Measurements from ENCODE around the gene TMEM45B.
A peak's percentile ranks its signal among the peaks of the same experiment; 100 is the strongest.
"Not testable (repeated sequence)": the region's sequence is repeated elsewhere in the genome, so short reads cannot be mapped to it uniquely, and the experiment has no call there.

TMEM45B gene

DNA sequence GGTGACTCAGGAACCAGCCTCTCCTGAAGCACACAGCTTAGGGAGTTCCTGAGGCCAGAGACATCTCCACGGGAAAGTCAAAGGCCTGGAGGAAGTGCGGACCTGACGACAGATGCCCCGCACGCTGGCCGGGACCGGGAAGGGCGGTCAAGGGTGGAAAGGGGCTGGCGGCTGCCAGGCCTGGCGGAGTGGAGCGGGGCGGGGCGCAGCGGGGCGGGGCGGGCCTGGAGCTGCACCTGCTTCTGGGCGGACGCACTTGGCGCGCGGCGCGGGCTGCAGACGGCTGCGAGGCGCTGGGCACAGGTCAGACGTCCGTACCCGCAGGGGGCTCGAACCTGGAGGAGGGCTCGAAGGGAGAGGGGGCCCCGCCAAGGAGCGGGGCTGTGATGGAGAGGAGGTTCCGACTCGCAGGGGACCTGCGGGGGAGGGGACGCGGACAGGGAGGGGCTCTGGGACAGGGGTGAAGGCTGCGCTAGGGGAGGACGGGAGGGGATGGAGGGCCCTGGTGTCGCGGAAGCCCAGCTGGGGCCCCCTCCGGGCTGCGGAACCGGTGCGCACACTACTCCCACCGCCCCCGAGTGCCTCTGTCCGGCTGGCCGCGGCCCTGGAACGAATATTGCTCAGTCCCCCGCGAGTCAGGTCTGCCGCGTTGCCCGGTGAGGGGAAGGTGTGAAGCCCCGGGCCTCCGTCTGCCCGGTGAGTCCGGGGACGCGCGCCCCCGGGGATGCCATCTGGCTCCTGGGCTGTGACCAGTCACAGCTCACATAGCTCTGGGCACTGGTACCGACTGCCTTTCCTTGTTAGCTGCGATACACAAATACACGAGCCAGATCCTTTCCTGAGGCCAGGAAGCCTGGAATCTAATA is at the start of gene TMEM45B:
Gene TMEM45B, plus strand, starts transcription at position 253 of the 866 bp plus-strand sequence. CDS start 36,635 bp downstream, outside the sequence.
- Histone ChIP-seq H3K4me1 (ENCODE audit: control insufficient read depth in 2 of 2, insufficient read depth in 2 of 2, low read length in 2 of 2) (peaks cover 15 to 19% of the 10 kb centered on the region in 2 donors), H3K4me3 (ENCODE audit: low read length in 2 of 2) (peak within 1 kb of the TSS; percentile 73 to 83), H3K36me3 (ENCODE audit: control insufficient read depth in 2 of 2, insufficient read depth in 2 of 2, low read length in 2 of 2) (no peaks in the 10 kb centered on the region), H3K27ac (ENCODE audit: low read depth in 2 of 2, low read length in 2 of 2) (peak within 1 kb of the TSS; percentile 93), H3K9ac (ENCODE audit: low read depth in 1 of 2, low read length in 2 of 2) (peak within 1 kb of the TSS; percentile 63 to 93), H3K27me3 (ENCODE audit: control insufficient read depth in 2 of 2, insufficient read depth in 2 of 2, low read length in 2 of 2) (no peaks in the 10 kb centered on the region), H3K9me3 (ENCODE audit: control insufficient read depth in 2 of 2, low read length in 2 of 2) (no peaks in the 10 kb centered on the region)

DNA sequence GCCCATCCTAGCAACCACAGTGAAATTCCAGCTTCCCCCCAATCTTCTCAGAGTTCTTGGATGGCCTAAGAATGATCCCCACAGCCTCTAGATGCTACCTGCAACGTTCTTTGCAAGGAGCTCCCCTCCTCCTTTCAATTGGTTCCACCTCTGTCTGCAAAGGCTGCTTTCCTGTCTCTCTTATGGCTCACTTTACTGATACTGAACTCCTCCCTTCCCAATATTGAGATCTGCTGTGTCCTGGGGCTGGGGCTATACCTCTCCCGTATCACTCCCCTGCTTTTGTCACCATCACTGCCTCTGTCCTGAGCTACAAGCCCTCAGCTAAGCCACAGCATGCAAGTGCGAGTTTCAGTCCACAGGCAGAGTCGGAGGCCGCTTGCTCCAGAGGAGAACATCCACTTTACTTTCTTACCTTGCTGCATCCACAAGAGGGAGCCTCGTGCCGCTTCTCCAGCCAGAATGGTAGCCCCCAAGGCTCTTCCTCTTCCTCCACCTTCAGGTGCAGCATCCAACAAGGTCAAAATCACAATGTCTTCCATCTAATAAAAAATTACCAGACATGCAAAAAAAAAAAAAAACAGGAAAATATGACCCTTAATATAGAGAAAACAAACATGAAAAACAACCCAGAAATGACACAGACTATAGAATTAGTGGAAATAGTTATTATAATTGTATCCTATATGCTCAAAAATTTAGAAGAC is 48.6 kb upstream of the TMEM45B start:
- H3K36me3 ChIP-seq (ENCODE audit: control insufficient read depth in 2 of 2, insufficient read depth in 2 of 2, low read length in 2 of 2) = no peaks in the 10 kb centered on the region
- peaks cover 0 to 5% of the 10 kb centered on the region in 2 donors for H3K4me1 ChIP-seq (ENCODE audit: control insufficient read depth in 2 of 2, insufficient read depth in 2 of 2, low read length in 2 of 2)
- no peak overlapping the region for H3K9ac ChIP-seq (ENCODE audit: low read depth in 1 of 2, low read length in 2 of 2)
- no peaks in the 10 kb centered on the region for H3K9me3 ChIP-seq (ENCODE audit: control insufficient read depth in 2 of 2, low read length in 2 of 2)
- no peak overlapping the region for H3K27ac ChIP-seq (ENCODE audit: low read depth in 2 of 2, low read length in 2 of 2)
- no peaks in the 10 kb centered on the region for H3K27me3 ChIP-seq (ENCODE audit: control insufficient read depth in 2 of 2, insufficient read depth in 2 of 2, low read length in 2 of 2)
- no peak overlapping the region for H3K4me3 ChIP-seq (ENCODE audit: low read length in 2 of 2)

DNA sequence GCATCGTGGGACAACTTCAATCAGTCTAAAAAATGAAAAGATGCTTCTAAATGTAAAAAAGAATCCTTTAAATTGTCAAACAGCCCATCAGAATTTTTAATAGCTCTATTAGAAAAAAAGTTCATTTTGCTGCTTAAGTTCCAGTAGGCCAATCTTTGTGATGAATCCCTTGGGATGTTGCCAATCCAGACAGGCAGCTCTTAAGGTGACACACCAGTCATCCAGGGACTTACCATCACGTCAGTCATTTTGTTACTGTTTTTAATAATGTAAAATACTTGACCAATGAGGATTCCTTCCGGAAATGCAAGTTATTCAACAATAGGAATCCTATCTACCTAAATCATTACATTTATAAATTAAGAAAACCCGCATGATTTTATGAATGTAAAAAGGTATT is 47.8 kb upstream of the TMEM45B start:
- Histone ChIP-seq H3K27ac (ENCODE audit: low read depth in 2 of 2, low read length in 2 of 2) (no peak overlapping the region), H3K9ac (ENCODE audit: low read depth in 1 of 2, low read length in 2 of 2) (no peak overlapping the region), H3K4me1 (ENCODE audit: control insufficient read depth in 2 of 2, insufficient read depth in 2 of 2, low read length in 2 of 2) (peaks cover 2 to 5% of the 10 kb centered on the region in 2 donors), H3K27me3 (ENCODE audit: control insufficient read depth in 2 of 2, insufficient read depth in 2 of 2, low read length in 2 of 2) (no peaks in the 10 kb centered on the region), H3K9me3 (ENCODE audit: control insufficient read depth in 2 of 2, low read length in 2 of 2) (no peaks in the 10 kb centered on the region), H3K4me3 (ENCODE audit: low read length in 2 of 2) (no peak overlapping the region), H3K36me3 (ENCODE audit: control insufficient read depth in 2 of 2, insufficient read depth in 2 of 2, low read length in 2 of 2) (no peaks in the 10 kb centered on the region)

DNA sequence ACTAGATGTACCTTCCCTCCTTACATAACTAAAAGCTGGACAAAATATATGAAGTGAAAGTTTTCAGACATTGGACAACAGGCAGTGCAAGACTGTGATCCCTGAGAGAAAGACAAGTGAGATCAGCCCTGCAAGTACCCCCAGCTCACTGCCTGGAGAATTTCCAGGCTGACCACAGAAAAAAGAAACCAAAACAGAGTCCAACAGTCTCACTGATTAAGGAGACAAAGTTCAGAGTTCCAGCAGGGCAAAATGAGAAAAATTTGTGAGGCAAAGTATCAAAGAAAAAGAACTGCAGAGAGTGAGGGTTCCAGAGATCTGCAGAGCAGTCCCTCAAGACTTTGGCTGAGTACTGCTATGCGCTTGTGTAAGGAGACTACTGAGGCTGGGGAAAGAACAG is 47.3 kb upstream of the TMEM45B start:
- Histone ChIP-seq H3K27me3 (ENCODE audit: control insufficient read depth in 2 of 2, insufficient read depth in 2 of 2, low read length in 2 of 2) (no peaks in the 10 kb centered on the region), H3K4me1 (ENCODE audit: control insufficient read depth in 2 of 2, insufficient read depth in 2 of 2, low read length in 2 of 2) (peaks cover 2 to 5% of the 10 kb centered on the region in 2 donors), H3K9ac (ENCODE audit: low read depth in 1 of 2, low read length in 2 of 2) (no peak overlapping the region), H3K36me3 (ENCODE audit: control insufficient read depth in 2 of 2, insufficient read depth in 2 of 2, low read length in 2 of 2) (no peaks in the 10 kb centered on the region), H3K27ac (ENCODE audit: low read depth in 2 of 2, low read length in 2 of 2) (no peak overlapping the region), H3K9me3 (ENCODE audit: control insufficient read depth in 2 of 2, low read length in 2 of 2) (no peaks in the 10 kb centered on the region), H3K4me3 (ENCODE audit: low read length in 2 of 2) (no peak overlapping the region)

DNA sequence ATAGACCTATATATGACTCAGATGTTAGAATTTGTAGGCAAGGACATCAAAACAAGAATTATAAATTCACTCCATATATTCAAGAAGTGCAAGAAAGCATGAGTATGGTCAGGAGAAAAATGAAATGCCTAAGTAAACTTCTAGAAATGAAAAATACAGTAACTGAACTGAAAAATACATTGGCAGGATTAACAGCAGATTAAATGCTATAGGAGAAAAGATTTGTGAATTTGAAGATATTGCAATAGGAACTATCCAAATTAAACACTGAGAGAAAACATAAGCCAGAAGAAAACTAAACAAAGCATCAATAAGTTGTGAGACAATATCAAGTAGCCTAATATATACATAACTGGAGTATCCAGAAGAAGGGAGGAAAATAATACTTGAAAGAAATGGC is 46.6 kb upstream of the TMEM45B start:
- Histone ChIP-seq H3K27me3 (ENCODE audit: control insufficient read depth in 2 of 2, insufficient read depth in 2 of 2, low read length in 2 of 2) (no peaks in the 10 kb centered on the region), H3K9ac (ENCODE audit: low read depth in 1 of 2, low read length in 2 of 2) (no peak overlapping the region), H3K4me3 (ENCODE audit: low read length in 2 of 2) (no peak overlapping the region), H3K36me3 (ENCODE audit: control insufficient read depth in 2 of 2, insufficient read depth in 2 of 2, low read length in 2 of 2) (no peaks in the 10 kb centered on the region), H3K9me3 (ENCODE audit: control insufficient read depth in 2 of 2, low read length in 2 of 2) (no peaks in the 10 kb centered on the region), H3K27ac (ENCODE audit: low read depth in 2 of 2, low read length in 2 of 2) (no peak overlapping the region), H3K4me1 (ENCODE audit: control insufficient read depth in 2 of 2, insufficient read depth in 2 of 2, low read length in 2 of 2) (peaks cover 2 to 5% of the 10 kb centered on the region in 2 donors)

DNA sequence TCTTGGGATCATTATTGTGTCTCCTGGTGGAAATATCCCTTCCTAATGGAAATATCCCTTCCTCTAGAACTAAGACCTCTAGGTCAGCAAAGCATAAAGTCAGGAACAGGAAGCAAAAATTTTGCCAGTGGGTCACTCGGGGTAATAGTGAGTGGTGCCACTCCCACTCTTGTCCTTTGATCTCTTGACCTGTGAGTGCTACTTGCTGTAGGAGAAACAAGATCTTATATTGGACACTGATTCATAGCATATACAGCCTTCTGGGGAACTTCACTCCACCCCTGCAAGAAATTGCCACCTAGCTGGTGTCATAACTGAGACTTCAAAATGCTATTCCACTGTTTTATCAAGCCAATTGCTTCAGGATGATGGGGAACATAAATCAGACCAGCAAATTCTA is 44.7 kb upstream of the TMEM45B start:
- Histone ChIP-seq H3K9ac (ENCODE audit: low read depth in 1 of 2, low read length in 2 of 2) (no peak overlapping the region), H3K4me3 (ENCODE audit: low read length in 2 of 2) (no peak overlapping the region), H3K27me3 (ENCODE audit: control insufficient read depth in 2 of 2, insufficient read depth in 2 of 2, low read length in 2 of 2) (no peaks in the 10 kb centered on the region), H3K27ac (ENCODE audit: low read depth in 2 of 2, low read length in 2 of 2) (no peak overlapping the region), H3K4me1 (ENCODE audit: control insufficient read depth in 2 of 2, insufficient read depth in 2 of 2, low read length in 2 of 2) (peaks cover 2 to 5% of the 10 kb centered on the region in 2 donors), H3K9me3 (ENCODE audit: control insufficient read depth in 2 of 2, low read length in 2 of 2) (no peaks in the 10 kb centered on the region), H3K36me3 (ENCODE audit: control insufficient read depth in 2 of 2, insufficient read depth in 2 of 2, low read length in 2 of 2) (no peaks in the 10 kb centered on the region)

DNA sequence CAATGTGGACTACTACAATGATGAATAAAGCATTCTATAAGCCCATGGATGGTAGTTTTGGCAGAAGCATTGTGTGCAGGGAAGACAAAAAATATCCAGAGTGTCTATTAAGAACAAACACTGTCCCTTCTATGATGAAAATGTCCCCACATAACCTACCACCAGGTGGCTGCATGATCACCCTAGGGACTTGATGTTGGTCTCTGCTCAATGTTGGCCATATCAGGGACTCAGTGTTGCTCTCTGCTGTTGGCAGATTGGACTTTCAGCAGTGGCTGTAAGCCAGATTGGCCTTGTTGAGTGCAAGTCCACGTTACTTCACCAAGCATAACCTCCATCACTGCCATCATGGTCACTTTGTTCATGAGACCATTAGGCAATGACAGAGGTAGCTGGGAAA is 44.2 kb upstream of the TMEM45B start:
- not testable (repeated sequence) for H3K4me3 ChIP-seq (ENCODE audit: low read length in 2 of 2); H3K36me3 ChIP-seq (ENCODE audit: control insufficient read depth in 2 of 2, insufficient read depth in 2 of 2, low read length in 2 of 2); H3K4me1 ChIP-seq (ENCODE audit: control insufficient read depth in 2 of 2, insufficient read depth in 2 of 2, low read length in 2 of 2); H3K9me3 ChIP-seq (ENCODE audit: control insufficient read depth in 2 of 2, low read length in 2 of 2); H3K27ac ChIP-seq (ENCODE audit: low read depth in 2 of 2, low read length in 2 of 2); H3K27me3 ChIP-seq (ENCODE audit: control insufficient read depth in 2 of 2, insufficient read depth in 2 of 2, low read length in 2 of 2); H3K9ac ChIP-seq (ENCODE audit: low read depth in 1 of 2, low read length in 2 of 2)

DNA sequence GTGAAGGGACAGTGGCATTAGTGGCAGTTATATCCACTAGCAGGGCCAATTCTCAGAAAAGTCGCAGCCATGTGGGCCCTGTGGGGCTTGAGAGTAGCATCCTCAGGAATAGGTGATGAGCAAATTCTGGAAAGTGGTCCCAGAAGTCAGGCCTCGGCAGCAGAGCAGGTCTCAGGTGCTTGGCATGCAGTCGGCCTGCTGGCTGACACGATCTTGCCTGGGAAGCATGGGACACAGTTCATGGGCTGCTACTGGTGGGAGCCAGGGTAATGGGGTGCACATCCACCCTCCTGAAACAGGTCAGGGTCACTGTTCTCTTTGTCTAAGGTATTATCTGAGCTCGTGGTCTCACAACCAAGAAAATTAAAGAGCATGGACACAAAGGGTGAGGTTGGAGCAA is 36.8 kb upstream of the TMEM45B start:
- H3K27ac ChIP-seq (ENCODE audit: low read depth in 2 of 2, low read length in 2 of 2) = no peak overlapping the region

DNA sequence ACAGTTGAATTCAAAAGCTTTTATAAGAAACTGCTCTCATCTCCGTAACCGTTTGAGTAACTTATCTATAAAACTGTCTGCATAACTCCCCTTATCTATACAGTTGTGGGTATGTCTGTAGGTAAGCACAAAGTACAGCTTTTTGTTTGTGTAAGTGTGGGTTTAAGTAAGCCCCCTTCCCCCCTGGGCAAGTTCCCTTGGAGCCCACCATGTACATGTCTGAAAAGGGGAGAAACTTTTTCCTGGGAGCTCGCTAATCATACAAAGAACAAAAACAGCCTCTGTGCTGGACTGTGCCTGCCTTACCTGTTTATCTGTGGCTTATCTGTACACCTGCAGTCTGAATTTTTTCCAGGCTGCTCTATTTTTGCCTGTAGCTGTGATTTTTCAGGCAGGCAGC is 36.3 kb upstream of the TMEM45B start:
- Histone ChIP-seq H3K27me3 (ENCODE audit: control insufficient read depth in 2 of 2, insufficient read depth in 2 of 2, low read length in 2 of 2) (no peaks in the 10 kb centered on the region), H3K27ac (ENCODE audit: low read depth in 2 of 2, low read length in 2 of 2) (no peak overlapping the region), H3K9me3 (ENCODE audit: control insufficient read depth in 2 of 2, low read length in 2 of 2) (no peaks in the 10 kb centered on the region), H3K4me1 (ENCODE audit: control insufficient read depth in 2 of 2, insufficient read depth in 2 of 2, low read length in 2 of 2) (peaks cover 3 to 6% of the 10 kb centered on the region in 2 donors), H3K4me3 (ENCODE audit: low read length in 2 of 2) (no peak overlapping the region), H3K36me3 (ENCODE audit: control insufficient read depth in 2 of 2, insufficient read depth in 2 of 2, low read length in 2 of 2) (no peaks in the 10 kb centered on the region), H3K9ac (ENCODE audit: low read depth in 1 of 2, low read length in 2 of 2) (no peak overlapping the region)

More for the DNA sequence above, 36.8 kb upstream of the TMEM45B start:
- Histone ChIP-seq H3K9me3 (ENCODE audit: control insufficient read depth in 2 of 2, low read length in 2 of 2) (no peaks in the 10 kb centered on the region), H3K4me1 (ENCODE audit: control insufficient read depth in 2 of 2, insufficient read depth in 2 of 2, low read length in 2 of 2) (peaks cover 3 to 6% of the 10 kb centered on the region in 2 donors), H3K36me3 (ENCODE audit: control insufficient read depth in 2 of 2, insufficient read depth in 2 of 2, low read length in 2 of 2) (no peaks in the 10 kb centered on the region), H3K27me3 (ENCODE audit: control insufficient read depth in 2 of 2, insufficient read depth in 2 of 2, low read length in 2 of 2) (no peaks in the 10 kb centered on the region), H3K9ac (ENCODE audit: low read depth in 1 of 2, low read length in 2 of 2) (no peak overlapping the region), H3K4me3 (ENCODE audit: low read length in 2 of 2) (no peak overlapping the region)

DNA sequence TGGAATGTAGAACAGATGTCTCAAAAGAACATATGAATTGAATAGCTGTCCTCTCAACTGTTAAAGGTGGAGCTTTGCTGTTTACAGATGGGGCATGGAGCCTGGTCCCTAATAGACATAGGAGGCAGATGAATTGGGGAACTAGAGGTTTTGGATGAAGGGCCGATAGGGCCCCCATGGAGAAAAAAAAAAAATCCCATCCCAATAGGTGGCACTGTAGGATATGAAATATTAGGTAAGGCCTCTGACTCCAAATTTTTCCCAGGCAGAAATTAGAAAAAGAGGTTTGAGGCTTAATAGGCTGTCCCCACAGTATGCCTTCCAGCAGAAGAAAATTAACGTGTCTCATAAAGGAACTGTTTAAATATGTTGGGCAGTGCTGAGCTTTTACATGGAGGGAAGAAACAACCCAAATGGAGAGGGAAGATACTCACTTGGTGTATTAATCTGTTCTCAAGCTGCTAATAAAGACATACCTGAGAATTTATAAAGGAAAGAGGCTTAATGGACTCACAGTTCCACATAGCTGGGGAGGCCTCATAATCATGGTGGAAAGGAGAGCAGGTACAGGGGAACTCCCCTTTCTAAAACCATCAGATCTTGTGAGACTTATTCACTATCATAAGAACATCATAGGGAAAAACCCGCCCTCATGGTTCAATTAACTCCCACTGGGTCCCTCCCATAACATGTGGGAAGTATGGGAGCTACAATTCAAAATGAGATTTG is 30.1 kb upstream of the TMEM45B start:
- no peaks in the 10 kb centered on the region for H3K9me3 ChIP-seq (ENCODE audit: control insufficient read depth in 2 of 2, low read length in 2 of 2)
- no peaks in the 10 kb centered on the region for H3K36me3 ChIP-seq (ENCODE audit: control insufficient read depth in 2 of 2, insufficient read depth in 2 of 2, low read length in 2 of 2)
- H3K27me3 ChIP-seq (ENCODE audit: control insufficient read depth in 2 of 2, insufficient read depth in 2 of 2, low read length in 2 of 2) = no peaks in the 10 kb centered on the region
- no peak overlapping the region for H3K27ac ChIP-seq (ENCODE audit: low read depth in 2 of 2, low read length in 2 of 2)
- H3K4me3 ChIP-seq (ENCODE audit: low read length in 2 of 2) = no peak overlapping the region
- H3K4me1 ChIP-seq (ENCODE audit: control insufficient read depth in 2 of 2, insufficient read depth in 2 of 2, low read length in 2 of 2) = peaks cover 4 to 13% of the 10 kb centered on the region in 2 donors
- no peak overlapping the region for H3K9ac ChIP-seq (ENCODE audit: low read depth in 1 of 2, low read length in 2 of 2)

Measured in mucosa of rectum (tissue), 2 donors.